ENCODE data around the gene YOD1.
"Not testable (repeated sequence)": the region's sequence is repeated elsewhere in the genome, so short reads cannot be mapped to it uniquely, and the experiment has no call there.

Gene YOD1

DNA sequence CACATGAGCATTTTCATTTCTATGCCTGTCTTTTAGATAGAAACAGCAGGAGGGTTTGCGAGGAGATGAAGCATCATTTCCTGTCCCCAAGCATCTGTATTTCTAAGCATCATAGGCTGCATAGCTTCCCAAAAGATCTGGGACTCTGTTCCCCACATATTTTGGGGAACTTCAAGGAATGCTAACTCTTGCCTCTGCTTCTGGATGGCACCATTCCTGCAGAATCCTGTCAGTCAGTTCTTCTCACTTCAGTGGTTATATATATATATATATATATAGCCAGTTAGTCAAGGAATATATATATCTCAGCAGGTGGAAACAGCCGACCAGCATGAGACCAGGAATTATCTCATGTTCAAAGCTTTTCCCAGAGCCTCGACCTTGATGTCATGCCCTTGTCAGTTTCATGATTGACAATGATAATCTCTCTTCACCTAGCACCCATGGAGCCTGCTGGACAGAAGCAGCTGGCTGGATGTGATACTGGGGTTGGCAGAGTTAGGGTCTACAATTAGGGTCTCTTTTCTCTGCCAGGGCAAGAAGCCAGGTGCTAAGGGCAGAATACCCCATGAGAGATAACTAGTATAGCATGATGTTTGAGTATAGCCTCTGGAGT lies 4.5 kb upstream of the YOD1 start:
- no peak overlapping the region for H3K4me3 ChIP-seq (ENCODE audit: low read length)
- no peaks in the 10 kb centered on the region for H3K9me3 ChIP-seq (replicated peaks; ENCODE audit: low read length)
- H3K9ac ChIP-seq (ENCODE audit: low read depth, low read length) = no peak overlapping the region
- no peaks in the 10 kb centered on the region for H3K27me3 ChIP-seq (ENCODE audit: control insufficient read depth, insufficient read depth, low read length)
- peaks cover 5% of the 10 kb centered on the region for H3K4me1 ChIP-seq (ENCODE audit: control insufficient read depth, insufficient read depth, low read length)
- no peak overlapping the region for H3K4me2 ChIP-seq (ENCODE audit: low read length)
- no peaks in the 10 kb centered on the region for H3K36me3 ChIP-seq (ENCODE audit: insufficient read depth, low read length)

DNA sequence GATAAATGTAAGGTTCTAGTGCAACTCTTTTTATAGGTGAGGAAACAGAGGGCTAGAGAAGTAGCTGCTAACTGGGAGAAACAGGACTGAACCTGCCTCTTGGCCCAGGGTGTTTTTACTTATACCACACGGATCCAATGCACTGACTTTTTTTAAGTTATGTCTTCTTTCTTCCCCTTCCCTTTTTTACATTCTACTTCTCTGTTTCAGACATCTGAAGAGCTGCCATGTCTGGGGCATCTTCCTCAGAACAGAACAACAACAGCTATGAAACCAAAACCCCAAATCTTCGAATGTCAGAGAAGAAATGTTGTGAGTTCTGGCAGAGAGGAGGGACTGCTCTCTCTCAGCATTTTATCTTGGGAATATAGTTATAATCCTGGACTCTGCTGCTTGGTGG lies 3.5 kb upstream of the YOD1 start:
- Histone ChIP-seq H3K4me1 (ENCODE audit: control insufficient read depth, insufficient read depth, low read length) (peaks cover 9% of the 10 kb centered on the region), H3K9ac (ENCODE audit: low read depth, low read length) (no peak overlapping the region), H3K4me3 (ENCODE audit: low read length) (no peak overlapping the region), H3K36me3 (ENCODE audit: insufficient read depth, low read length) (peaks cover under 1% of the 10 kb centered on the region), H3K9me3 (replicated peaks; ENCODE audit: low read length) (no peaks in the 10 kb centered on the region), H3K27me3 (ENCODE audit: control insufficient read depth, insufficient read depth, low read length) (no peaks in the 10 kb centered on the region), H3K4me2 (ENCODE audit: low read length) (no peak overlapping the region)

DNA sequence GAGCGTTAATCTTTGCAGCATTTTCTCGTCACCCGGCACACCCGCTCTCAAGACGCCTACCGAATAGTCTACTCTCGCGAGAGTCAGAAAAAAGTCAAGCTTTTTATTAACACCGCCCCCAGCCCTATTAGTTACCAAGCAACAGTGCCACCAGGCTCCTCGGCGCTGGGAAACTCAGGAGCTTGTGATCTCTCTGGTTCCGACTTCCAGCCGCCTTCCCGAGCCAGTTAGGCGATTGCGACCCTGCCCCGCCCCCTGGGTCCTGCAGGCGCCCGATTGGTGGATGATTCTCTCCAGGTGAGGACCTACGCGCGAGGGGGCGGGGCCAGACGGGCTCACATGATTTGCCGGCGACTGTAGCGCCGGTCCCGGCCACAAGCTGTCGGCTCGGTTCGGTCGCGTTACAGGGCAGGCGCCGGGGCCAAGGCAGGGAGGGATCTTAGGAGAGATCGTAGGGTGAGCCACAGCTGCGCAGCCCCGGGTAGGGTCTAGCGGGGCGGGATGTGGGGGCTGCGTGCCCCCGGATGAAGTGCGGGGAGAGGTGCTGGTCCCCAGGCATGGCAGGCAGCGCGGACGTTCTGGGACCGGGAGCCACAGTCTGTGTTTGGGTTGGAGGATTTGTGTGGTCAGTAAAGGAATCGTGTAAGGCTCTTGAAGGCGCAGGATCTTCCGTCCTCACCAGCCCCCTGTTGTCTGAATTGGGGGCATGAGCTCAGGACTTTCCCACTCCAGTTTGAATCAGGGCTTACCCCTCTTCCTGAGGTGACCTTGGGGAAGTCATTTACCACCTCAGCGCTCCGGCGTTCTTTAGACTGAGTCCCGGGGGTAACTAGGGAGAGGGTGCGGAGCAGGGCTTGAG lies 2.1 kb upstream of the YOD1 start, which contains the start of gene PFKFB2:
Gene PFKFB2, plus strand, starts transcription at position 365 of the 859 bp plus-strand sequence. CDS start 1,443 bp downstream, outside the sequence.
- peak within 1 kb of the TSS; percentile 81 for H3K4me3 ChIP-seq (ENCODE audit: low read length)
- no peaks in the 10 kb centered on the region for H3K27me3 ChIP-seq (ENCODE audit: control insufficient read depth, insufficient read depth, low read length)
- H3K9me3 ChIP-seq (replicated peaks; ENCODE audit: low read length) = no peaks in the 10 kb centered on the region
- H3K36me3 ChIP-seq (ENCODE audit: insufficient read depth, low read length) = peaks cover 13% of the 10 kb centered on the region
- H3K9ac ChIP-seq (ENCODE audit: low read depth, low read length) = peak within 1 kb of the TSS; percentile 77
- peaks cover 15% of the 10 kb centered on the region for H3K4me1 ChIP-seq (ENCODE audit: control insufficient read depth, insufficient read depth, low read length)
- peak within 1 kb of the TSS; percentile 90 for H3K4me2 ChIP-seq (ENCODE audit: low read length)

DNA sequence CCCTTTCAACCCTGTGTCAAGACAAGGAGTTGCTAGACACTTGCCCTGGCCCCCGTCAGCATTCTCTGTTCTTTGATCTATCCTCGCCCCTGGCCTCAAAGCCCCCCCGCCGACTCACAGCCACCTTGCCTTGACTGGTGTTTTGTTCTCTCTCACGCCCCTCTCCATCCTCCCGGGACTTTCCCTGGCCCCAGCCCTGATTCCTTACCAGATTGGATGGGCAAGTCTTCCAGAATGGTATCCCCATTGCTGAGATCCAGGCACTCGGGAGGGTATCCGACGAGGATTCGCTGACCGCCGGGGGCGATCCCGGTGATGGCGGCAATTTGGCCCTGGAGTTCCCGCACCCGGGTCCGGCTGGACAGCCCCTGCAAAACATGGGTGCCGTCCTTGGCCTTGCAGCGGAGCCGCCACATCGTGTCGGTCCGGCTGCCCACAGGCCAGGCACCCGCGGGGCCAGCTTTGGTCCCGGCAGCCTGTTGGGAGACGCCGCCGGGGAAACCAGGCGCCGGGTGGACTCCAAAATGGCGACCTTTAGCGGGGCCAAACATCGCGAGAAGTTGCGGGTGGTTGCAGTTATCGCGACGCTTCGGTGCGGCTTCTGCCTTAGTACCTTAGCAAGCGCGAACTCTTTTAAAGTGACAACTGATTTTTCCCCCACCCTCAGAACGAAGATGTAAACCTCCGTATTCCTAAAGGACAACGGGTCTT lies 373 bp downstream of the YOD1 start:
- peak overlapping the region; percentile 97 for H3K9ac ChIP-seq (ENCODE audit: low read depth, low read length)
- peak overlapping the region; percentile 91 for H3K4me3 ChIP-seq (ENCODE audit: low read length)
- H3K4me2 ChIP-seq (ENCODE audit: low read length) = peak overlapping the region; percentile 77
- no peaks in the 10 kb centered on the region for H3K27me3 ChIP-seq (ENCODE audit: control insufficient read depth, insufficient read depth, low read length)
- peaks cover 15% of the 10 kb centered on the region for H3K4me1 ChIP-seq (ENCODE audit: control insufficient read depth, insufficient read depth, low read length)
- no peaks in the 10 kb centered on the region for H3K9me3 ChIP-seq (replicated peaks; ENCODE audit: low read length)
- H3K36me3 ChIP-seq (ENCODE audit: insufficient read depth, low read length) = peaks cover 13% of the 10 kb centered on the region

DNA sequence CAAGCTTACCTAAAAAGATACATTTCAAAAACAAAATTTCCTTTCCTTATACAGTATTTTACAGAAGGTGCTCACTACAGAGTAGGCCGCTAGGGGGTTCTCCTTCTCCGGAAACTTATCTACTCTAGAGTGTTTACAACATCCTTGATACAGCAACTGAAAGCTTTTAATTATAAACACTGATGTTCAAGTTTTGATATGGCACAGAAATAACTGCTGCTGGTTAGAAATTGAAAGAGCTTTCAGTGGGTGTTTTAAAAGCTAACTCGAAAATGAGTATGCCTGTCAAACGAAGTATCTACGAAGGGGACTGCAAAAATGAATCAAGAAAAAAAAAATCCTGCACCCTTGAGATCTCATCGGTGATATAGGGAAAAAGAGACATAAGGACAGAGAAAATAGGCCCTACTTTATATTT lies 1.0 kb downstream of the YOD1 start:
- peak overlapping the region; percentile 97 for H3K9ac ChIP-seq (ENCODE audit: low read depth, low read length)
- H3K9me3 ChIP-seq (replicated peaks; ENCODE audit: low read length) = no peaks in the 10 kb centered on the region
- H3K36me3 ChIP-seq (ENCODE audit: insufficient read depth, low read length) = peaks cover 13% of the 10 kb centered on the region
- H3K4me1 ChIP-seq (ENCODE audit: control insufficient read depth, insufficient read depth, low read length) = peaks cover 15% of the 10 kb centered on the region
- H3K4me3 ChIP-seq (ENCODE audit: low read length) = peak overlapping the region; percentile 91
- no peaks in the 10 kb centered on the region for H3K27me3 ChIP-seq (ENCODE audit: control insufficient read depth, insufficient read depth, low read length)
- peak overlapping the region; percentile 77 for H3K4me2 ChIP-seq (ENCODE audit: low read length)

DNA sequence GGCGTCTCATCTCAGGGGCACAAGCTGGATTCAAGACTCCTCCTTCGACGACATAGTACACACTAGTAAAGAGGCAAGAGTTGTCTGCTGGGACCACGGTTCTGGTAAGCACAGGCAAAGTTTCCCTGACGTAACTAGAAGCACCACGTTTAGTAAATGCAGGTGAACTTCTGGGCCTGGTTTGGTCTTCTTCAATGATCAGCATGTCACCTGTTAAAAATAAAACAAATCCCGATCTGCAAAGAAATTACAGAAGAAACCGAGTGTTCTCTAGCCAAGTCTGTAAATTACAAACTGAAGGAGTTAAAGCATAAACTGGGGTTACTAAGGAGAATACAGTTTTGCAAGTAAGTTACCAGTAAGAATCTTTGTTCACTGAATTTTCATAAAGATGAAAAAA lies 1.5 kb downstream of the YOD1 start:
- Histone ChIP-seq H3K4me2 (ENCODE audit: low read length) (peak overlapping the region; percentile 77), H3K4me3 (ENCODE audit: low read length) (peak overlapping the region; percentile 91), H3K4me1 (ENCODE audit: control insufficient read depth, insufficient read depth, low read length) (peaks cover 15% of the 10 kb centered on the region), H3K36me3 (ENCODE audit: insufficient read depth, low read length) (peaks cover 13% of the 10 kb centered on the region), H3K9ac (ENCODE audit: low read depth, low read length) (peak overlapping the region; percentile 97), H3K27me3 (ENCODE audit: control insufficient read depth, insufficient read depth, low read length) (no peaks in the 10 kb centered on the region), H3K9me3 (replicated peaks; ENCODE audit: low read length) (no peaks in the 10 kb centered on the region)

DNA sequence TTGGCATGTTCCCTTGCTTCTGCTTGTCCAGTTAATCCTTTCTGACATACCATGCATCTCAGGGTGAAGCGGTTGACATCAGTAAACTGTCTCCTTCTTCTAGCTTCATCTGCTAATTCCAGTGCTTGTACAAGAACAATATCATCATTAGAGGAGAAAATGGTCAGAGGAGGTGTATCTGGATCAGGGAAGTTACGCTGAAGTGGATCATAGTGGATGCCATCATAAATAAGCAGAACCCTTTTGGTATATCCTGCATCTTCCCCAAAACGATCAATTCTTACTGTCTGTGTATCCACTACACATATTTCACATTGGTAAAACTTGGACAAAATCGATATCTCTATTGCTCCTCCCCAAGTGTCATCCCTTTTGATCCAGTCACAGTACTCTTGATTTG lies 2.0 kb downstream of the YOD1 start:
- H3K36me3 ChIP-seq (ENCODE audit: insufficient read depth, low read length) = peaks cover 13% of the 10 kb centered on the region
- peak overlapping the region; percentile 97 for H3K9ac ChIP-seq (ENCODE audit: low read depth, low read length)
- peak overlapping the region; percentile 91 for H3K4me3 ChIP-seq (ENCODE audit: low read length)
- H3K27me3 ChIP-seq (ENCODE audit: control insufficient read depth, insufficient read depth, low read length) = no peaks in the 10 kb centered on the region
- peak overlapping the region; percentile 77 for H3K4me2 ChIP-seq (ENCODE audit: low read length)
- H3K4me1 ChIP-seq (ENCODE audit: control insufficient read depth, insufficient read depth, low read length) = peaks cover 15% of the 10 kb centered on the region
- H3K9me3 ChIP-seq (replicated peaks; ENCODE audit: low read length) = no peaks in the 10 kb centered on the region

DNA sequence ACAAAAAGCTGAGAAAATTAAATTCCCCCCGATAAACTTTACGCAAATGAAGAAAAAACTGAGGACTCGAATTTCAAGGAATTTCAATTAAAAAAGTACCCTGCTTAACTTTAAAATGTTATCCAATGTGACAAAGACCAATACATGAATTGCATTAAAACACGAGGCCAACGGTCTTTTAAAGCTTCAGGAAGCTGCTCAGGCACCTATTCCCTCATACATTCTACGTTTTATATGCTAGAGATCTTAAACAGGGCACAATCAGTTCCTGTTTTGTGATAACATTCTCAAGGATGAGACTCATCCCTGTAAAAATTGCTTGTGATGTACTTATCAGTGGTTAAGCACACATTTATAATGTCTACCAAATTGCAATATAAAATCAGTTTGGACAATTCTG lies 3.0 kb downstream of the YOD1 start:
- Histone ChIP-seq H3K27me3 (ENCODE audit: control insufficient read depth, insufficient read depth, low read length) (no peaks in the 10 kb centered on the region), H3K4me3 (ENCODE audit: low read length) (no peak overlapping the region), H3K4me2 (ENCODE audit: low read length) (no peak overlapping the region), H3K9me3 (replicated peaks; ENCODE audit: low read length) (no peaks in the 10 kb centered on the region), H3K4me1 (ENCODE audit: control insufficient read depth, insufficient read depth, low read length) (peaks cover 15% of the 10 kb centered on the region), H3K9ac (ENCODE audit: low read depth, low read length) (no peak overlapping the region), H3K36me3 (ENCODE audit: insufficient read depth, low read length) (peaks cover 13% of the 10 kb centered on the region)

DNA sequence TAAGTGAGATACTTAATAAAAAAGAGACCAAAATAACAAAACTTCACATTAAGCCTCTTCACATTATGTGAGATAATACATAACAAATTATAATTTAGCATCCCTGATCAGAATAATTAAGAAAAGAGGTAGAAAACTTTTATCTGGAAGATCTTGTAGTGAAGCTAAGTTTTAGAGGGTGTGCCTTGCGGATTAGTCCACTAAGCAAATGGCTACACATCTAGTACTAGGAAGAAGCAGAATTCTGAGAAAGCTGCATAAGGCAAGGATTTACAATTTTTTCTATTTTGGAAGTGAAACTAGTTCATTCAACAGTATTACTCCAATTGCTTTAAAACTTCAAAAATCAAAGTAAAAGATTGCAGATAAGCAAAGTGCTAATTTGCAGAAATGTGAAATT lies 3.5 kb downstream of the YOD1 start:
- Histone ChIP-seq H3K9ac (ENCODE audit: low read depth, low read length) (no peak overlapping the region), H3K27me3 (ENCODE audit: control insufficient read depth, insufficient read depth, low read length) (no peaks in the 10 kb centered on the region), H3K4me1 (ENCODE audit: control insufficient read depth, insufficient read depth, low read length) (peaks cover 15% of the 10 kb centered on the region), H3K9me3 (replicated peaks; ENCODE audit: low read length) (no peaks in the 10 kb centered on the region), H3K36me3 (ENCODE audit: insufficient read depth, low read length) (peaks cover 13% of the 10 kb centered on the region), H3K4me3 (ENCODE audit: low read length) (no peak overlapping the region), H3K4me2 (ENCODE audit: low read length) (no peak overlapping the region)

DNA sequence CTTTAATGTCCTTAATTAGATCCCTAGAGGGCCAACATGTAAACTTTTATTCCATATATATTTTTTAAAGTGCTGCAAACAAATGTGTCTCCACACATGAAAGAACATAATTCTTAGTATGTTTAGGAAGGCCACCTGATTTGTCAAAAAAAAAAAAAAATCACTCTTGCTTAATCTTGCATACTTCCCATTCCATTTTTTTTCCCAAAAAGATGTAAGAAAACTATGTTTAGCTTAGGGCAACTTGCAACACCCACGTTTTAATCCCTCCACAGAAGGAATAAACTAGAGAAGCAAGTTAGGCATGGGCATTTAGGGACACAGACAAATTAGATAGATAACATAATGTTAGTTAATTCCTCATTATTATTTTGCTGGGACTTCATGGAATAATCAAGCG lies 5.6 kb downstream of the YOD1 start:
- no peaks in the 10 kb centered on the region for H3K9me3 ChIP-seq (replicated peaks; ENCODE audit: low read length)
- H3K4me3 ChIP-seq (ENCODE audit: low read length) = no peak overlapping the region
- peaks cover 13% of the 10 kb centered on the region for H3K36me3 ChIP-seq (ENCODE audit: insufficient read depth, low read length)
- H3K4me1 ChIP-seq (ENCODE audit: control insufficient read depth, insufficient read depth, low read length) = peaks cover 10% of the 10 kb centered on the region
- H3K4me2 ChIP-seq (ENCODE audit: low read length) = no peak overlapping the region
- H3K27me3 ChIP-seq (ENCODE audit: control insufficient read depth, insufficient read depth, low read length) = no peaks in the 10 kb centered on the region
- no peak overlapping the region for H3K9ac ChIP-seq (ENCODE audit: low read depth, low read length)

DNA sequence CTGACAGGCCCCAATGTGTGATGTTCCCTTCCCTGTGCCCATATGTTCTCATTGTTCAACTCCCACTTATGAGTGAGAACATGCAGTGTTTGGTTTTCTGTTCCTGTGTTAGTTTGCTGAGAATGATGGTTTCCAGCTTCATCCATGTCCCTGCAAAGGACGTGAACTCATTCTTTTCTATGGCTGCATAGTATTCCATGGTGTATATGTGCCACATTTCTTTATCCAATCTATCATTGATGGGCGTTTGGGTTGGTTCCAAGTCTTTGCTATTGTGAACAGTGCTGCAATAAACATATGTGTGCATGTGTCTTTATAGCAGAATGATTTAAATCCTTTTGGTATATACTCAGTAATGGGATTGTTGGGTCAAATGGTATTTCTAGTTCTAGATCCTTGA lies 9.6 kb downstream of the YOD1 start:
- H3K9ac ChIP-seq (ENCODE audit: low read depth, low read length); H3K4me3 ChIP-seq (ENCODE audit: low read length); H3K9me3 ChIP-seq (replicated peaks; ENCODE audit: low read length); H3K27me3 ChIP-seq (ENCODE audit: control insufficient read depth, insufficient read depth, low read length); H3K36me3 ChIP-seq (ENCODE audit: insufficient read depth, low read length); H3K4me2 ChIP-seq (ENCODE audit: low read length); H3K4me1 ChIP-seq (ENCODE audit: control insufficient read depth, insufficient read depth, low read length): not testable (repeated sequence)

Data from skeletal muscle satellite cell (primary cell).